Ascending aorta (tissue), 2 donors: ENCODE results near the gene ACOXL. TPM values are rescaled to one million over a fixed set of nuclear protein-coding genes. Genes with fewer than 3 reads are reported as not detected.
"Not testable (repeated sequence)": the region's sequence is repeated elsewhere in the genome, so short reads cannot be mapped to it uniquely, and the experiment has no call there.

Experiments used
- DNase-seq, 2 donors: peaks; one replicate each; pipeline ENCODE4 v3.0.0-alpha.2; 2019; ENCODE audit warnings: low spot score in 2 of 2
- H3K27ac ChIP-seq, 2 donors: fragments of 200-600 bp; sonication (generic); one replicate each; pipeline ENCODE4 v1.5.1; 2016 to 2017; ENCODE audit warnings: mild to moderate bottlenecking in 1 of 2
- H3K27me3 ChIP-seq: fragments of 200-600 bp; sonication (generic); one replicate; pipeline ENCODE4 v1.5.1; 2017
- H3K36me3 ChIP-seq, 2 donors: fragments of 200-600 bp; sonication (generic); one replicate each; pipeline ENCODE4 v1.5.1; 2016
- H3K4me1 ChIP-seq, 2 donors: fragments of 200-600 bp; sonication (generic); one replicate each; pipeline ENCODE4 v1.5.1; 2016 to 2017; ENCODE audit warnings: mild to moderate bottlenecking in 1 of 2
- H3K4me3 ChIP-seq, 2 donors: fragments of 200-600 bp; sonication (generic); one replicate each; pipeline ENCODE4 v1.5.1; 2016 to 2017; ENCODE audit warnings: mild to moderate bottlenecking in 1 of 2
- H3K9me3 ChIP-seq, 2 donors: fragments of 200-600 bp; sonication (generic); one replicate each; pipeline ENCODE4 v1.5.1; 2016
- CTCF ChIP-seq, 3 experiments: fragments of 200-600 bp in 2 of 3; fragments of 450-650 bp in 1 of 3; sonication (generic) in 2 of 3; IDR thresholded peaks; one replicate each; pipeline ENCODE4 v1.5.1; 2016 to 2019; ENCODE audit warnings: antibody characterized with exemption in 3 of 3, mild to moderate bottlenecking in 1 of 3, moderate library complexity in 1 of 3
- intact Hi-C: fragments of 100-400 bp; cut with DNase I; formaldehyde crosslinking; loops from one replicate; pipeline ENCODE4 v1.15.1; 2023
- total RNA-seq: library from RNA; depleted of rRNA; stranded (reverse); fragments of >200 nt; gene quantifications from one replicate; pipeline ENCODE4 v1.1.0, GENCODE V29; 2016

ACOXL gene
- total RNA-seq, 1 donor from 2014 or later = not detected

GRCh38 chr2:110691612-110692258 is 40.6 kb upstream of the ACOXL start:
- no peaks in the 10 kb centered on the region for H3K27me3 ChIP-seq
- H3K4me3 ChIP-seq = no peak overlapping the region
- intact Hi-C loops = no loop called here
- no peaks in the 10 kb centered on the region for H3K9me3 ChIP-seq
- no peaks in the 10 kb centered on the region for H3K36me3 ChIP-seq
- no peak overlapping the region for H3K27ac ChIP-seq
- DNase-seq = no peak
- H3K4me1 ChIP-seq = no peaks in the 10 kb centered on the region
- TF ChIP-seq CTCF (IDR thresholded peaks at IDR 0.05) = no peak

DNA sequence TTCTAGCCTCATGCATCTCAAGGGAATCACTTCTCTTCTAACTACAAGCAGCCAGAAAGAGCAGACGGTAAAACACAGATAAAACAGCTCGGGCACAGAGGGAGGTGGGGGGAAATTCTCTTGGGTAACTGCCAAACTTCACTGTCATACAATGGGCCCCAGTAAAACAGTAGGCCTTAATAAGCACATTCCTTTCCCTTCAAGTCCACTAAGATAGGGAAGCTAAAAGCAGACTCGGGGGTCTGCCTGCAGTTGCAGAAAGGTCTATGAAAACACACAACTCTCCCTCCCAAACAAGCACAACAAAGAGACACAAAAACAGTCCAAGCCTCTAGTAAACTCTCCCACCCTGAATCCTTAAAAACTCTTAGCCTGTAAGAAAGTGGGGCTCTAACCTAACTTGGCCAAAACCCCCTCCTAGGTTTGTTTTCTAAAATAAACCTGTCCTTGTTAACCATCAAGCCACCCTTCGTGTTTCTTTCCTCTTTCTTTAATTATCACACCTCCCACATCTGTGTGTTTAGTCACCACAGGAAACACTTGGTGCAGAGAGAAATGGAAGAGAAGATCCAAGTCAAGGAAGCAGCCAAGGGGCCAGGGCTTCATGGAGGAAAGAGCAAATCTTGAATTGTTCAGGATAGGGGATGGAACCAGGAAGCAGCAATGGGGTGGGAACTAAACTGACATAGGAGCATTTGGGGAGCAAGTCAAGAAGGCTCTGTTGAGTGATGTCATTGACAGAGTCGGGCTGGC is 37.1 kb upstream of the ACOXL start:
- H3K27me3 ChIP-seq, intact Hi-C loops, H3K4me1 ChIP-seq, H3K36me3 ChIP-seq, H3K4me3 ChIP-seq, H3K27ac ChIP-seq, H3K9me3 ChIP-seq, DNase-seq: not testable (repeated sequence)

GRCh38 chr2:110698253-110698652 is 34.1 kb upstream of the ACOXL start:
- H3K36me3 ChIP-seq, H3K27ac ChIP-seq, intact Hi-C loops, H3K4me1 ChIP-seq, H3K4me3 ChIP-seq, H3K27me3 ChIP-seq, H3K9me3 ChIP-seq, DNase-seq: not testable (repeated sequence)

GRCh38 chr2:110702514-110703380 is 29.6 kb upstream of the ACOXL start:
- Histone ChIP-seq H3K27me3 (no peaks in the 10 kb centered on the region), H3K27ac (no peak overlapping the region), H3K4me3 (no peak overlapping the region), H3K9me3 (no peaks in the 10 kb centered on the region), H3K36me3 (no peaks in the 10 kb centered on the region), H3K4me1 (no peaks in the 10 kb centered on the region)
- no peak for TF ChIP-seq CTCF (IDR thresholded peaks at IDR 0.05)
- no peak for DNase-seq
- intact Hi-C loops = no loop called here

DNA sequence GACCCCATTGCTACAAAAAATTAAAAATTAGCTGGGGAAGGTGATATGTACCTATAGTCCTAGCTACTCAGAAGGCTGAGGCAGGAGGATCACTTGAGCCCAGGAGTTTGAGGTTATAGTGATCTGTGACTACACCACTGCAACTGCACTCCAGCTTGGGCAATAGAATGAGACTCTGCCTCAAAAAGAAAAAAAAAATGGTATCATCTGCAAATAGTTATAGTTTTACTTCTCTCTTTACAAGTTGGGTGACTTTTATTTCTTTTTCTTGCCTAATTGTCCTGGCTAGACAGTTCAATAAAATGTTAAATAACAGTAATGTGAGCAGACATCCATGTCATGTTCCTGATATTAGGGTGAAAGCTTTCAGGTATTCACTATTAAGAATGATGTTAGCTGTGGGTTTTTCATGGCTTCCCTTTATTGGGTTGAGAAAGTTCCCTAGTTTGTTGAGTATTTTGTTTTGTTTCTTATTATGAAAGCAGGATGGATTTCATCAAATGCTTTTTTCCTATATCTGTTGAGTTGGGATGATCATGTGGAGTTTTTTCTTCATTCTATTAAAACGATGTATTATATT is 24.9 kb upstream of the ACOXL start:
- Histone ChIP-seq H3K9me3 (no peaks in the 10 kb centered on the region), H3K36me3 (no peaks in the 10 kb centered on the region), H3K27ac (no peak overlapping the region), H3K4me1 (no peaks in the 10 kb centered on the region), H3K27me3 (no peaks in the 10 kb centered on the region), H3K4me3 (no peak overlapping the region)
- intact Hi-C loops = no loop called here
- TF ChIP-seq CTCF (IDR thresholded peaks at IDR 0.05) = no peak
- DNase-seq = no peak

DNA sequence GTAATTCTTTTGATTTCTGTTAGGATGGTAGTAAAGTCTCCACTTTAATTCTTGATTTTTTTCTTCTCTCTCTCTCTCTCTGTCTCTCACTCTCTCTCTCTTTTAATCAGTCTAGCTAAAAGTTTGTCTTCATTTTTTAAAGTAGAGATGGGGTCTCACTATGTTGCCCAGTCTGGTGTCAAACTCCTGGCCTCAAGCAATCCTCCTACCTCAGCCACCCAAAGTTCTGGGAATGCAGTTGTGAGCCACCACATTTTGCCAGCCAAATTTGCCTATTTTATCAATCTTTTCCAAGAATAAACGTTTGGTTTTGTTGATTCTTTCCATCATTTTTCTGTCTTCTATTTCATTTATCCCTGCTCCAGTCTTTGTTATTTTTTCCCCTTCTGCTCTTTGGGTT is 23.9 kb upstream of the ACOXL start:
- H3K4me1 ChIP-seq = no peaks in the 10 kb centered on the region
- no peak for TF ChIP-seq CTCF (IDR thresholded peaks at IDR 0.05)
- no peak overlapping the region for H3K4me3 ChIP-seq
- no peak overlapping the region for H3K27ac ChIP-seq
- H3K9me3 ChIP-seq = no peaks in the 10 kb centered on the region
- DNase-seq = no peak
- no peaks in the 10 kb centered on the region for H3K36me3 ChIP-seq
- no peaks in the 10 kb centered on the region for H3K27me3 ChIP-seq
- intact Hi-C loops = no loop called here
